Omental fat pad (tissue), 4 donors: Measurements from ENCODE around the gene SGTB. TPM values are rescaled to one million over a fixed set of nuclear protein-coding genes. Genes with fewer than 3 reads are reported as not detected.

Source experiments
- ATAC-seq: fragments of 150-250 bp; one replicate; pipeline ENCODE4 v1.9.1; 2016; ENCODE audit warnings: mild to moderate bottlenecking, moderate library complexity; ENCODE audit not compliant: low FRiP score
- DNase-seq: peaks from one replicate; pipeline ENCODE4 v3.0.0-alpha.2; 2019; ENCODE audit warnings: low spot score
- total RNA-seq, 4 donors: library from RNA; depleted of rRNA; stranded (reverse); fragments of >200 nt; gene quantifications; one replicate each; pipeline ENCODE4 v1.1.0, GENCODE V29; 2016
- TF ChIP-seq, protein P1 (sequence below), 3 donors: fragments of 450-650 bp; IDR thresholded peaks; one replicate each; pipeline ENCODE4 v1.5.1; 2016 to 2017; ENCODE audit warnings: antibody characterized with exemption in 3 of 3, mild to moderate bottlenecking in 3 of 3, moderate library complexity in 2 of 3

The SGTB gene, protein sequence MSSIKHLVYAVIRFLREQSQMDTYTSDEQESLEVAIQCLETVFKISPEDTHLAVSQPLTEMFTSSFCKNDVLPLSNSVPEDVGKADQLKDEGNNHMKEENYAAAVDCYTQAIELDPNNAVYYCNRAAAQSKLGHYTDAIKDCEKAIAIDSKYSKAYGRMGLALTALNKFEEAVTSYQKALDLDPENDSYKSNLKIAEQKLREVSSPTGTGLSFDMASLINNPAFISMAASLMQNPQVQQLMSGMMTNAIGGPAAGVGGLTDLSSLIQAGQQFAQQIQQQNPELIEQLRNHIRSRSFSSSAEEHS
- 10 to 100 TPM in 2 of 4 donors, 1 to 10 TPM in 2; 5.7 to 12.6 (median 10.4) TPM for total RNA-seq

DNA sequence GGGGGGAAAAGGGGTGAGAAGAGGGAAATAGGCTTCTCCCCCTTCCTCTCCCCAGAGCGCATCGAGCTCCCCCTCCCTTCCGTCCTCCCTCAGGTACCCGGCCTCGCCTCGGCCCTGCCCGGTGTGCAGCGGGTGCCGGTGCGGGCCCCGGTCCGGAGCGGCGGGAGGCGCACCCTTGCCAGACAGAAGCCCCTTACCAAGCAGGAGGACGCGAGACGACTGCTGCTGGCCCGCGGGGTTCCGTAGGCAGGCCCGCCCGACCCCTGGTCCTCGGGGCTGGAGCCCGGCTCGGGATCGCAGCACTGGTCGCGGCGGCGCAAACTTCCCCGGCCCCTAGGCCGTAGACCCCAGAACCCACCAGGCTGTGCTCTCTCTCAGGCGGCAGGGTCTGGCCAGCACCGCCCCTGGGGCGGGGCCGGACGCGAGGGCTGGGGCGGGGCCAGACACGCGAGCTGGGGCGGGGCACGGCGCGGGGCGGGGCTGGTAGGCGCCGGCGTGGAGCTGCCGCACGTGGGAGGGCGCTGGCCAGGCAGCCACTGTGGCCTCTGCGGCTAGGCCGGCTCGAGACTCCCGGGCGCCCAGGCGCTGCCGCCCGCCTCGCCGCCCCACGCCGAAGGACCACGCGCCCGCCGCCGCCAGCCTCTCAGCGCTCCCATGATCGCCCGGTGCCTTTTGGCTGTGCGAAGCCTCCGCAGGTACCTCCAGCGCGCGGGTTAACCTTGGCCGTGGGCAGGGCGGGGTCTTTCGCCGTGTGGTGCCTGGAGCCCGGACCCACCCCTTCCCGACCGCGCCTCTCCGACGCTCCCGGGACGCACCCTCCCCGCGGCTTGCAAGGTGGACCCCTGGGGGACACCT, at the start of gene SGTB, which contains the start of gene NLN:
SGTB (minus strand) TSS at position 390 of the 855 bp plus-strand sequence. CDS start 1,302 bp downstream, outside the sequence.
NLN (plus strand) TSS at position 486 of the 855 bp plus-strand sequence; CDS start at position 655, 169 bp downstream.
- ATAC-seq (peak; percentile 100), DNase-seq (peak; percentile 64)
- TF ChIP-seq, protein P1, sequence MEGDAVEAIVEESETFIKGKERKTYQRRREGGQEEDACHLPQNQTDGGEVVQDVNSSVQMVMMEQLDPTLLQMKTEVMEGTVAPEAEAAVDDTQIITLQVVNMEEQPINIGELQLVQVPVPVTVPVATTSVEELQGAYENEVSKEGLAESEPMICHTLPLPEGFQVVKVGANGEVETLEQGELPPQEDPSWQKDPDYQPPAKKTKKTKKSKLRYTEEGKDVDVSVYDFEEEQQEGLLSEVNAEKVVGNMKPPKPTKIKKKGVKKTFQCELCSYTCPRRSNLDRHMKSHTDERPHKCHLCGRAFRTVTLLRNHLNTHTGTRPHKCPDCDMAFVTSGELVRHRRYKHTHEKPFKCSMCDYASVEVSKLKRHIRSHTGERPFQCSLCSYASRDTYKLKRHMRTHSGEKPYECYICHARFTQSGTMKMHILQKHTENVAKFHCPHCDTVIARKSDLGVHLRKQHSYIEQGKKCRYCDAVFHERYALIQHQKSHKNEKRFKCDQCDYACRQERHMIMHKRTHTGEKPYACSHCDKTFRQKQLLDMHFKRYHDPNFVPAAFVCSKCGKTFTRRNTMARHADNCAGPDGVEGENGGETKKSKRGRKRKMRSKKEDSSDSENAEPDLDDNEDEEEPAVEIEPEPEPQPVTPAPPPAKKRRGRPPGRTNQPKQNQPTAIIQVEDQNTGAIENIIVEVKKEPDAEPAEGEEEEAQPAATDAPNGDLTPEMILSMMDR (IDR thresholded peaks at IDR 0.05), result no peak

DNA sequence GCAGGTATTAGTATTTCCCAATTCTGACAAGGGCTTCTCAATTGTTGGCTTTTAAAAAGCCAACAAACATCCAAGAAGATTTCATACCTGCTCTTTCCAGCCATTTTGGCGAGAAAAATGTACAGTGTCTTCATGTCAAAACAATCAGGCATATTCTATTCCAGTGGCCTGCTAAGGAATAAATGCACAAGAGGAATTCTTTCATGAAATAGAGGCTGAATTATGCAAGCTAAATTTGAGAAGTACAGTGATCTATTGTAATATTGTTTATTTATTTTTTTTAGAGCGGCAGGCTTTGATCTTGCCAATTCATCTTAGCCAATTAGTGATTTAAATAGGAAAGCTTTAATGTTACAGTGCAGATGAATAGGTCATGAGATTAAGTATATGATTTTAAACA, 49.4 kb upstream of the SGTB start:
- TF ChIP-seq, protein P1 (IDR thresholded peaks at IDR 0.05), result no peak
- no peak for ATAC-seq
- DNase-seq, result no peak

DNA sequence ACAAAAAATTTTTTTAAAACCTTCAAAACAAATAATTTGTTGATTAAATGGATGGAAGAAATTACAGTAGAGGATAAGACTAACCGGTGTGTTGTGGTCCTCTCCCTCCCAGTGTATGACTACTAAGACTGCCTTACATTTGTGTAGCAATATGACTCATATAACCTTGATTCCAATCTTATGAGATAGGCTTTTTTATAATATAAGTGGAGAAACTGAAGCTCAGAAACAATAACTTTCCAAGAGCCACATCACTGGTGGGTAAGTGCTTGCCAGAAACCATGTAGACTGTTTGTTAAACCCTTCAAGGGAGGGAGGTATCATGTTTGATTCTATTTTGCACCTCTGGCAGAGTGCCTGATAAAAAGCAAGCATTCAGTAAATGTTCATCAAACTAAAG, 47.6 kb upstream of the SGTB start:
- TF ChIP-seq, protein P1 (IDR thresholded peaks at IDR 0.05), result no peak
- peak; percentile 56 for ATAC-seq
- no peak for DNase-seq

DNA sequence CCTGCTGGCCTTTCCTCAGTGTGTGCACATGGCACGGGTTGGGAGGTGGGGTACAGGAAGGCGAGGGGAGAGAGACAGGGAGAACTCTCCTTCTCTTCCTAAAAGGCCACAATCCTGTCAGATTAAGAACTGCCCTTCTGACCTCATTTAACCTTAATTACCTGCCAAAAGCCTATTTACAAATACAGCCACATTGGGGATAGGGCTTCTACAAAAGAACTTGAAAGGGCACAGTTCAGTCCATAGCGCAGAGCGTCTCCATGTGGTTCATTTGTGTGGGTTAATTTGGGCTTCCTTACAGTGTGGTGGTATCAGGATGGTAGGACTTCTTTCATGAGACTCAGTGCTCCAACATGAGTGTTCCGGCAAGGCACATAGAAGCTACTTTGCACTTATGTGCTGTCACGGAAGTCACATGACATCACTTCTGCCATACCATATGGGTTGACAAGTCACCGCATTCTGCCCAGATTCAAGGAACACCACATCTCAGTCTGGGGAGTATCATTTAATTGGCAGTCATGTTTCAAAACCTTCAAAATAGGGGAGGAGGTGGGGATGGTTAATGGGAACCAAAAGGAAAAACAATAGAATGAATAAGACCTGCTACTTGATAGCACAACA, 46.9 kb upstream of the SGTB start:
- ATAC-seq, result no peak
- TF ChIP-seq, protein P1 (IDR thresholded peaks at IDR 0.05), result no peak
- DNase-seq, result no peak

DNA sequence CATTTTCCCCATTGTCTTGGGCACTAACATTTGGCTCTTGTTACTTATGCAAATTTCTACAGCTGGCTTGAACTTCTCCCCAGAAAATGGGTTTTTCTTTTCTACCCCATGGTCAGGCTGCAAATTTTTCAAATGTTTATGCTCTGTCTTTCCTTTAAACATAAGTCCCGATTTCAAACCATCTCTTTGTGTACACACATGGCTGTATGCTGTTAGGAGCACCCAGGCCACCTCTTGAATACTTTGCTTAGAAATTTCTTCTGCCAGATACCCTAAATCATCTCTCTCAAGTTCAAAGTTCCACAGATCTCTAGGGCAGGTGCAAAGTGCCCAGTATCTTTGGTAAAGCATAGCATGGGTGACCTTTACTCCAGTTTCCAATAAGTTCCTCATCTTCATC, 45.7 kb upstream of the SGTB start:
- DNase-seq, result no peak
- no peak for ATAC-seq
- TF ChIP-seq, protein P1 (IDR thresholded peaks at IDR 0.05), result no peak

DNA sequence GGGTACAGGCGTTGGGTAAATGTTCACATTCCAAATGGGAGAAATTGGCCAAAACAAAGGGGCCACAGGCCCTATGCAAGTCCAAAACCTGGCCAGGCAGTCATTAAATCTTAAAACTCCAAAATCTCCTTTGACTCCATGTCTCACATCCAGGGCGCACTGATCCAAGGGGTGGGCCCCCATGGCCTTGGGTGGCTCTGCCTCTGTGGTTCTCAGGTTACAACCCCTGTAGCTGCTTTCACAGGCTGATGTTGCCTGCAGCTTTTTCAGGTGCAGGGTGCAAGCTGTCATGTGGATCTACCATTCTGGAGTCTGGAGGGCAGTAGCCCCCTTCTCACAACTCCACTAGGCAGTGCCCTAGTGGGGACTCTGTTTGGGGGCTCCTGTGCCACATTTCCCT, 44.9 kb upstream of the SGTB start:
- ATAC-seq (no peak), DNase-seq (no peak)

More for the DNA sequence above, 44.9 kb upstream of the SGTB start:
- TF ChIP-seq, protein P1 (IDR thresholded peaks at IDR 0.05), result no peak
